GM18505 (cell line): ENCODE results near the gene OBP2B.
"Not testable (repeated sequence)": the region's sequence is repeated elsewhere in the genome, so short reads cannot be mapped to it uniquely, and the experiment has no call there.

Experiments
- ATAC-seq: cut with Tn5 transposase; IDR thresholded peaks from one replicate; pipeline ENCODE4 v1.9.1; 2021; ENCODE audit not compliant: unreplicated experiment
- POLR2A ChIP-seq: IDR thresholded peaks from 4 replicates; pipeline ENCODE4 v1.6.1; 2011; ENCODE audit warnings: borderline replicate concordance; ENCODE audit not compliant: insufficient read depth, insufficient read length; ENCODE audit errors: extremely low read depth

The OBP2B gene

DNA sequence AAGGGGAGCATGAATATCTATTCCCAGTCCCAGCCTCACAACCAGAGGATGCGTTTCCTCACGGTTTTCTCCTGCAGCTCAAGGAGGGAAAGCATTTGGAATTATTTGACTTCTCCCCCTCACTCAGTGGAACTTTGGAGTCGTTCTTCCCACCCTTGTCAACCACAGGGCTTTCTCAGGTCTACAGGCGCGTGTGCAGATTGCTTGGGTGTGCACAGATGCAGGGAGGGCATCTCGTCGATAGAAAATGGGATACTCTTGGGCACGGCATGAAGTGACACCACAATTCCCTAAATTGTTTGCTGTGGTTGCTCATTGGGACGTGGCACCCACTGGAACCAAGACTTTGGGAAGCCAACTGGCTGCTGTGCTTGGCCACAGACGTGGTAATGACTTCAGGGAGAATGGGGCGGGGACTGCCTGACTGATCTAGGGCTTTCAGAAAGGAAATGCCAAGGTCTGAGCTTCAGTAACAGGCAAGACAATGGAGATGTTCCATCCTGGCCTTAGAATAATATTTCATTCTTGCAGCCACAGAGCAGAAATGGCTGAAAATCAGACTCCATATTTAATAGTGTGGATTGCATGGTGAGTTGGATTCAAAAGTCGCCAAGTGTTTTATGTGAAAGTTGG, 12.2 kb upstream of the OBP2B start:
- no peak for ATAC-seq
- no peak for TF ChIP-seq POLR2A

DNA sequence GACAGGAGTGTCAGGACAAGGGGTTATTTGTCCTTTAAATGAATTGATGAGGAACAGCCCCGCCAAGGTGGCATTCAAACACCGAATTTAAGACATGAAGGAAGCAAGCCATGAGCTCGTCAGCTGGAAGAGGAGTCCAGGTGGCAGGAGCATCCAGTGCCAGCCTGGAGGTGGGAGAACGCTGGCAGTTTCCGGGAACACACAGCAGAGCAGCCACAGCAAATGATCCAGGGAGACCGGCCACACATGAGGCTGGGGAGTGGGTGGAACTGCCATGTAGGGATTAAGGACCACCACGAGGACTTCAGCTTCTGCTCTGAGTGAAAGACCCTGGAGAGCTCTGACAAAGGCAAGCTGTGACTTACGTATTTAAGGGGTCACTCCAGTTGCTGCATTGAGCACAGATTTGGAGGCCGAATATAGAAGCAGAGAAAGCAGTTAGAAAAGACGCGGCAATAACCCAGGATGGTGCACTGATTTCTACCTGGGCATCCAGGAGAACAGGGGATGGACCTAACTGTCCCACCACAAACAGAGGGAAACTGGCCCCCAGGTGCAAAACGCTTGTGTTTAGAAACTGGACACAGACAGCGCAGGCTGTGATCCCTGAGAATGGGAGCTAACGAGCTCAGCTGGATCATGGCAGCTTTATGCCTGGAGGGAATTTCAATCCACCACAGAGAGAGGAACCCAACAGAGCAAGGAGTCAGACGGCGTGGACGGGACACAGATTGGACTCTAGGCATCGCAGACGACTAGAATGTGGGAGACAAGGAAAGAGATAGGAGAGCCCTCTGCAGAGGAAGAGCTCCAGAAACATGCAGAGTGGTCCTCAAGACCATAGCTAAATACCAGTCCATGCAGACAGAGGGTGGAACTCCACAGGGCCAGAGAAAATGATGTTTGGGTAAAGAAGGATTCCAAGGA, 9.3 kb upstream of the OBP2B start:
- ATAC-seq, result not testable (repeated sequence)

DNA sequence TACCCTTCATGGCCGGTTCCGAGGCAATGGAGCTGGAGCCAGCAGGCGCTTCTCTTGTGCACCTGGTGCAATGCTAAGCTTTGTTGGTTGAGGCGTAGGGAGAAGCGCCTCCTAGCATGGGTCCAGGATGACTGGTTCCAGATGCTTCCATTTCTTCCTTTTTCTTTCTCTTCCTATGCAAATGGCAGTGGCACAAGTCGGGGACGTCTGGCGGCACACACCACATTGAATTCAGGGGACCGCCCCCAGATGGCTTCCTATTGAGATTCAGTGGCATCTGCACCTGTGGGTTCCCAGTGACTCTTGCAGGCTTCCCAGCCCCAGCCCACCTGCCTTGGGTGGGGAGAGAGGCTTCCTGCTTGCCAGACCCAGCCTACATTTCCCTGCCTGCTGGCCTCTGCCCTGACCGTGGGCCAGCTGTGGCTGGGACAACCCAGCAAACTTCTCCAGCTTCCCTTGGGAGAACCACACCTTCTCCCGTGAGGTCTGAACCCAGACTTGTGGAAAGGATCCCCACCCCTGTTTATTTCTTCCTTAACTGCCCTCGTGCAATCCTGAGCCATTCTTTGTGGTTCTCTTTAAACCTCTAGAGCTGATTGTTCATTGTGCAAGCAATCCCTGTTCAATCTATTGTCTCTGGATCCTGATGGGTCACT, 8.4 kb upstream of the OBP2B start:
- not testable (repeated sequence) for ATAC-seq

- not testable (repeated sequence) for ATAC-seq
Measured at GRCh38 chr9:133214276-133214675, 5.2 kb upstream of the OBP2B start.

- ATAC-seq, result no peak
- TF ChIP-seq POLR2A, result no peak
Measured at GRCh38 chr9:133210609-133211008, 1.6 kb upstream of the OBP2B start.

DNA sequence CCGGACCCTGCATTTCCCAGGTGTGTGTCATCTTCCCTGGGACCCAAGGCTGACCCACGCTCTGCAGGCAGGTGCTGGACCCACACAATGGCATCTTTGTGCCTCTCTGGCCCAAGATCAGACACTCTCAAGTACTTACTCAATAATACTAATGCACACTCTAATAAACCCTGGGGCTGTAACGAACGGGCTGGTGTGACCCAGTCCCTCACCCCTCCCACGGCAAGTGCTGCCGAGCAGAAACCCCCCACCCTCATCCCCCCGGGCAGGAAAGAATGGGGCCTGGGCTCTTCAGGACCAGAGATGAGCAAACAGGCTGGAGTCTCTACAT, 1.1 kb upstream of the OBP2B start:
- TF ChIP-seq POLR2A, result no peak
- ATAC-seq, result no peak

- not testable (repeated sequence) for ATAC-seq
Measured at GRCh38 chr9:133209327-133210201, 514 bp upstream of the OBP2B start.

DNA sequence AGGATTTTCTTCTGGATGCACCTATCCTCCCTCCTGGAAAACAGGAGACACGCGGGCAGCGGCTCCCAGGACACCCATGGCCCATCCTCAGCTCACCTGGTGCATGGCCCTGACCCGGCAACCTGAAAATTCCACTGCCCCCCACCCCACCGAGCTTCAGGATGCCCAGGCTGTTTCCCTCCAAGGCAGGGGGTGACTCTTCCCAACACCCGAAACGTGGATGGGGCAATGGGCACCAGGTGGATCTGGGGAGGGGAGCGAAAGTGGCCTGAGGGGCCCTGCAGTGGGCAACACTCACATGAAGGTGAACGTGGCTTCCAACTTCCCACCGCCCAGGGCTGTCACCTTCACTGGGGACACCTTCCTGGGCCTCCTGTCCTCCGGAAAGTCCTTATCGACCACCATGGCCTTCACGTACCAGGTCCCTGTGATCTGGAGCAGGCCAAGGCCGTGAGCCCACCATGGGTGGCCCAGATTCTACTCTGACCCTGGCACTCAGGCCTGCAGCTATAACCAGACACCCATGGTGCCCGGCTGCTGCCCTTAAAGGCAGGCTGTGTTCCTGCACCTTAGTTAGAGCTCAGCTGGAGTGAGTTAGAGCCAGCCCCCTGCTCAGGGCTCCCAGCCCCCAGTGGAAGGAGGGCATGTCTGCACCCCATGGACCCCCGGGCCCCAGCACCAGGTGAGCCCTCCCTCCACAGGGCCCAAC, 725 bp downstream of the OBP2B start:
- ATAC-seq, result not testable (repeated sequence)

DNA sequence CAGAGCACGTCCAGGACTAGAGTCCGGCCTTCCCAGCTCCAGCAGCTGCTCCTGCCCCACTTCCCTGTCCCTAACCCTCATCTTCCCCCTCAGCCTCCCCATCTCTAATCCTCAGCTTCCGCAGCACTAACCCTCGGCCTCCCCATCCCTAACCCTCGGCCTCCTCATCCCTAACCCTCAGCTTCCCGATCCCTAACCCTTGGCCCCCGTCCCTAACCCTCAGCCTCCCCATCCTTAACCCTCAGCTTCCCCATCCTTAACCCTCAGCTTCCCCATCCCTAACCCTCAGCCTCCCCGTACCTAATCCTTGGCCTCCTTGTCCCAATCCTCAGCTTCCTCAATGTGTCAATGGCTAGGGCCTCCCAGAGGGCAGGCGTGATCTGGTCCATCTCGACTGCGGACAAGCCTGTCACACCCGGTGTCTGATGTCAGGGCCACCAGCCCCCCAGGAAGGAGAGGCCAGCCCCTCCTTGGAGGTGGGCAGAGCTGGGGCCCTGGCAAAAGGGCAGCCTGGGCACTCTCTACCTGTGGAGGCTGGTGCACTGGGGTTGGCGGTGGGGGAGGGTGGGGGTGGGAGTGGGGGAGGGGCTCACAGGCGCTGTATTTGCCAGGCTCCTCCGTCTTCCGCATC, 1.4 kb downstream of the OBP2B start:
- no peak for ATAC-seq

DNA sequence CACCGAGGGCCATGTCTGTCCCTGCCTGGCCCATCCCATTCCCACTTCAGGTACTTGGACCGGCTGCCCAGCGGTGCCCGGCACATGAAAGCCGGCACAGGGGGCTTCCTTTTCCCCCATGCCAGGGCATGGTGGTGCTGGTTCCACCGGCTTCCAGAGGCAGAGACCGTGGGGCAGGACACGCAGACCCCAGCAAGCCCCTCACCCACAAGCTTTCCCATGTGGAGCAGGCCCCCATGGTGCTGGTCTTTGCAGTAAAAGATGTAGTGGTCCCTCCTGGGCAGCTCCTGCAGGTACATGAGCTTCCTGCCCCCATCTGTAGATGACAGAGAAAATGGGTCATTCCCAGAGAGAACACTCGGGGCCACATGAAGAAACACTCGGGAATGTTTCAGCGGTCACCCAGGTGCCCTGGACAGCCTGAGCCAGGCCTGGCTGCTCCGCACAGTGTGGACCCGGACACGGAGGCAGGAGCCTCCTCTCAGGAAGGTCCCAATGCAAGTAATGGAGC, 2.0 kb downstream of the OBP2B start:
- ATAC-seq, result no peak

More for the DNA sequence above, 1.4 kb downstream of the OBP2B start:
- no peak for TF ChIP-seq POLR2A

GRCh38 chr9:133205996-133206931, 2.8 kb downstream of the OBP2B start:
- ATAC-seq, result no peak
- TF ChIP-seq POLR2A, result no peak

More for the DNA sequence above, 2.0 kb downstream of the OBP2B start:
- no peak for TF ChIP-seq POLR2A

- not testable (repeated sequence) for ATAC-seq
Measured at GRCh38 chr9:133205481-133205887, 3.6 kb downstream of the OBP2B start.

DNA sequence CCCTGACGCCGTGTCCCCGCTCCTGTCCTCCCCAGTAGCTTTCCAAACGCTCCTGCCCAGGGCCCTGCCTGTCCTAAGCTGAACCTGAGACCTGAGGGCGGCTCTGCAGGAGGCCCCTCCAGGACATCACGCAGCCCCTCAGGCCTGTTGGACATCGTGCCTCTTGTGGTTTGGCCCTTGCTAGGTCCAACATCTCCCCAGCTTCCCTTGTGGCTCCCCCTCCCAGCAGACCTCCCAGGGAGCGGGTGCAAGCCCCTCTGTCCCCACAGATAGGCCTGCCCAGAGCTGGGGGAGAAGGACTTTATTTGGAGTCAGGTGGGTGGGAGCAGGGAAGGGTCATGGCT, 4.1 kb downstream of the OBP2B start:
- ATAC-seq, result no peak
- no peak for TF ChIP-seq POLR2A
